GM18502 (cell line): Measurements from ENCODE around the gene IFT74.
A peak's percentile ranks its signal among the peaks of the same experiment; 100 is the strongest.

ENCODE experiments used
- ATAC-seq: cut with Tn5 transposase; IDR thresholded peaks from one replicate; pipeline ENCODE4 v1.9.1; 2021; ENCODE audit warnings: mild to moderate bottlenecking; ENCODE audit not compliant: unreplicated experiment, poor library complexity

Gene IFT74

GRCh38 chr9:26955921-26956859 is at the start of gene IFT74:
IFT74 (plus strand) TSS chr9:26956412; CDS start chr9:26961968, 5,556 bp downstream.
- peak; percentile 100 for ATAC-seq

- no peak for ATAC-seq
Measured at GRCh38 chr9:26913138-26913668, 43.0 kb upstream of the IFT74 start.

GRCh38 chr9:26919698-26920097 is 36.5 kb upstream of the IFT74 start:
- ATAC-seq: no peak

- no peak for ATAC-seq
Measured at GRCh38 chr9:26925609-26926008, 30.6 kb upstream of the IFT74 start.

- ATAC-seq: no peak
Measured at GRCh38 chr9:26928902-26929495, 27.2 kb upstream of the IFT74 start.

- ATAC-seq: no peak
Measured at GRCh38 chr9:26935847-26936246, 20.4 kb upstream of the IFT74 start.

- ATAC-seq: no peak
Measured at GRCh38 chr9:26937816-26938371, 18.3 kb upstream of the IFT74 start.

- ATAC-seq: no peak
Measured at GRCh38 chr9:26939955-26940711, 16.1 kb upstream of the IFT74 start.

- no peak for ATAC-seq
Measured at GRCh38 chr9:26940779-26941178, 15.4 kb upstream of the IFT74 start.

- no peak for ATAC-seq
Measured at GRCh38 chr9:26945591-26945990, 10.6 kb upstream of the IFT74 start.

- ATAC-seq: peak; percentile 99
Measured at GRCh38 chr9:26946753-26947727, 9.2 kb upstream of the IFT74 start, which contains the start of gene PLAA. PLAA (minus strand) TSS chr9:26947242; CDS start chr9:26947045, 197 bp downstream.

GRCh38 chr9:26947736-26948135 is 8.5 kb upstream of the IFT74 start:
- ATAC-seq: no peak

- ATAC-seq: no peak
Measured at GRCh38 chr9:26949637-26950069, 6.6 kb upstream of the IFT74 start.

GRCh38 chr9:26950521-26950920 is 5.7 kb upstream of the IFT74 start:
- no peak for ATAC-seq

- no peak for ATAC-seq
Measured at GRCh38 chr9:26951794-26952193, 4.4 kb upstream of the IFT74 start.

- ATAC-seq: no peak
Measured at GRCh38 chr9:26954050-26954508, 2.1 kb upstream of the IFT74 start.

- ATAC-seq: peak; percentile 21
Measured at GRCh38 chr9:26955222-26955903, 849 bp upstream of the IFT74 start.

GRCh38 chr9:26956860-26957233 is 635 bp downstream of the IFT74 start:
- ATAC-seq: no peak
